Measurements from ENCODE around the gene TBC1D9. TPM values are rescaled to one million over a fixed set of nuclear protein-coding genes. Genes with fewer than 3 reads are reported as not detected.

Gene TBC1D9
- total RNA-seq, 4 donors from 2014 or later, result 13.0 to 79.2 (median 19.1) TPM

DNA sequence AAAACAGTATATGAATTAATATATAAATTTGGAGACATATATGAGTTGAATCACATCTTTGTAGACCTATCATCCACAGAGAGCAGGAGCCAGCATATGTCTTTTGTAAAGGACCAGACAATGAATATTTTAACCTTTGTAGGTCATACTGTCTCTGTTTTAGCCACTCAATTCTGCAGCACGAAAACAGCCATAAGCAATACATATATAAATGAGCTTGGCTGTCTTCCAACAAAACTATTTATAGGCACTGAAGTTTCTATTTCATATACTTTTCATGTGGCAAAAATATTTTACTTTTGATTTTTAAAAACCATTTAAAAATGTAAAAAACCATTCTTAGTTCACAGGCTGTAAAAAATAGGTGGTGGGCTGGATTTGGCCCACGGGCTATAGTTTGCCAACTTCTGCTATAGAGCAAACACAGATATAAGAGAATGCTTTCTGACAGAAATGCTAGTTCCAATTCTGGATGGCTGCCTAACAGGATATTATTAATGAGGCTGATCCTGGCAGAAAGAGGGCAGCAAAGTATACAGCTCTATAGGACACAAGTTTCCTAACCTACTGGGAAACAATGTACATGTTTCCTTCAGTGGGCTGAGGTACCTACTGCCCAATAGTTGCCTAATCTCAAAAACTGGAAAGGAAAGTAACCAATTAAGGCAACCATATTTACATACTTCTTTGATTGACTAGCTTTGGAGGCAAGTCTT lies 129.4 kb downstream of the TBC1D9 start:
- Histone ChIP-seq H3K27ac (no peak overlapping the region), H3K4me3 (no peak overlapping the region), H3K36me3 (peaks cover 0 to 41% (median 0%) of the 10 kb centered on the region in 3 donors), H3K4me1 (no peaks in the 10 kb centered on the region), H3K9me3 (no peaks in the 10 kb centered on the region), H3K27me3 (no peaks in the 10 kb centered on the region)
- no peak for TF ChIP-seq POLR2A (IDR thresholded peaks at IDR 0.05)
- TF ChIP-seq, protein P1, sequence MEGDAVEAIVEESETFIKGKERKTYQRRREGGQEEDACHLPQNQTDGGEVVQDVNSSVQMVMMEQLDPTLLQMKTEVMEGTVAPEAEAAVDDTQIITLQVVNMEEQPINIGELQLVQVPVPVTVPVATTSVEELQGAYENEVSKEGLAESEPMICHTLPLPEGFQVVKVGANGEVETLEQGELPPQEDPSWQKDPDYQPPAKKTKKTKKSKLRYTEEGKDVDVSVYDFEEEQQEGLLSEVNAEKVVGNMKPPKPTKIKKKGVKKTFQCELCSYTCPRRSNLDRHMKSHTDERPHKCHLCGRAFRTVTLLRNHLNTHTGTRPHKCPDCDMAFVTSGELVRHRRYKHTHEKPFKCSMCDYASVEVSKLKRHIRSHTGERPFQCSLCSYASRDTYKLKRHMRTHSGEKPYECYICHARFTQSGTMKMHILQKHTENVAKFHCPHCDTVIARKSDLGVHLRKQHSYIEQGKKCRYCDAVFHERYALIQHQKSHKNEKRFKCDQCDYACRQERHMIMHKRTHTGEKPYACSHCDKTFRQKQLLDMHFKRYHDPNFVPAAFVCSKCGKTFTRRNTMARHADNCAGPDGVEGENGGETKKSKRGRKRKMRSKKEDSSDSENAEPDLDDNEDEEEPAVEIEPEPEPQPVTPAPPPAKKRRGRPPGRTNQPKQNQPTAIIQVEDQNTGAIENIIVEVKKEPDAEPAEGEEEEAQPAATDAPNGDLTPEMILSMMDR (IDR thresholded peaks at IDR 0.05), result peak in 1 of 6 experiments; percentile 12
- DNase-seq, result no peak

DNA sequence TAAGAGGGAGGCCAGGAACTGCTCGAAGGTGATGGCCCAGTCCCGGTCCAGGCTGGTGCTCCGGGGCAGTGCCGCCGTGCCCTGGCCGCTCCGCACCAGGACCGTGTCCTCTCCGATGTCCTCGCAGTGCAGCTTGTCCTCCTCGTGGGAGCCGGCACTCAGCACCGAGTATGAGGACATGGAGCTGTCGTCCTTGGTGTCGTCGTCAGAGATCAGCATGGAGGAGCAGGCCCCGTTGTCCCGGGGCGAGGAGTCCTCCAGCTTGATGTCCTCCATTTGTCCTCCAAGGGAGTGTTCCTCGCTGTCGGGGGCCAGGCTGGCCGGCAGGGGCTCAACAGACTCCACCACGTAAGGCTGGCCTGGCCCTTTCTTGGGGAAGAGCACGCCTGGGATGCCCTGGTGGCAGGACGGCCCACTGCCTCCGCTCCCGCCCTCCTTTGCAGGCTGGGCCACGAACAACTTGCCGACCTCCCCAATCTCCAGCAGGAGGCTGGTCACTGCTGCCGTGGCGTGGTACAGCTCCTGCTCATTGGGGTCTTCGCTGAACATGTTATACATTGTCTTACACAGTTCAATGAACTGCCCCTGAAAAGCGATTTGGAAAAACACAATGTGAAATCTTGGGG lies 133.7 kb downstream of the TBC1D9 start:
- Histone ChIP-seq H3K27ac (no peak overlapping the region), H3K4me1 (no peaks in the 10 kb centered on the region), H3K4me3 (no peak overlapping the region), H3K27me3 (no peaks in the 10 kb centered on the region), H3K9me3 (no peaks in the 10 kb centered on the region), H3K36me3 (peaks cover 0 to 36% (median 0%) of the 10 kb centered on the region in 3 donors)
- no peak for DNase-seq
- TF ChIP-seq POLR2A (IDR thresholded peaks at IDR 0.05), result no peak
- TF ChIP-seq, protein P1 (IDR thresholded peaks at IDR 0.05), result no peak

- Histone ChIP-seq H3K27ac (no peak overlapping the region), H3K27me3 (no peaks in the 10 kb centered on the region), H3K4me1 (no peaks in the 10 kb centered on the region), H3K36me3 (peaks cover 0 to 29% (median 0%) of the 10 kb centered on the region in 3 donors), H3K4me3 (no peak overlapping the region), H3K9me3 (no peaks in the 10 kb centered on the region)
- DNase-seq, result no peak
- TF ChIP-seq POLR2A (IDR thresholded peaks at IDR 0.05), result no peak
Observed at GRCh38 chr4:140621161-140621560, 135.0 kb downstream of the TBC1D9 start.

DNA sequence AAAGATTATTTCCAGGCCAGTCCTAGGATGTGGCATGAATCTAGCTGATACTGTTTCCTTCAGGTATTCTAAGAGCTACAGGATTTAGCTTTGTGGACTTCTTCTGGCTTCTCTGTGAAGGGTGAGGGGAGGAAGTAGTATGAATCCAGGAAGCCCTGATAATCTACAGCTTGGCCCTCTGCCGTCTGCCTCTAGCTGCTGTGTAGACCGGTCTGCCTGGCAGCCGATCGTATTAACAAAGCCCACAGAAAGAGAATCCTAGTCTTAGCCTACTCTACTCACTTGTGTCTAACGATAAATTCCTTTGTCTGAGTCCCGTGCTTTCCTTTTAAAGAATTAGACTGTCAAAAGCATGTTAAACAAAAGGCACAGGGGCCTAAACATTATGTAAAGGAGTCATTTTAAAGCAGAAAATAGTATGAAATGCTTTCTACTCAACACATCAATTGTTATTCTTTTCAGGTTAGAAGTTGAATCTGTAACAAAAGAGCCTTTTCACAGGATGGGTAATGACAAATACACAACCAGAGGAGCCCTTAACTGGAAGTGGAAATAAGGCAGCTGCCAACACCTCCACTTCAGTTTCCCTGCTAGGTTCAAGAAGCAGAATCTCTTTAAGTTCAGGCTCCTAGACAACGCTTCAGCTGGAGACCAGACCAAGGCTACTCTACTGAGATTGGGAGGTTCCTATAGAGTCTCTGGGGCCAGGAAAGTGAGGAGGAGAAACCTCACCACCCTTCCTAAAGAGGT lies 138.5 kb downstream of the TBC1D9 start:
- Histone ChIP-seq H3K4me1 (no peaks in the 10 kb centered on the region), H3K4me3 (no peak overlapping the region), H3K27me3 (no peaks in the 10 kb centered on the region), H3K36me3 (peaks cover 0 to 8% (median 0%) of the 10 kb centered on the region in 3 donors), H3K9me3 (no peaks in the 10 kb centered on the region), H3K27ac (no peak overlapping the region)
- no peak for TF ChIP-seq POLR2A (IDR thresholded peaks at IDR 0.05)
- DNase-seq, result no peak

DNA sequence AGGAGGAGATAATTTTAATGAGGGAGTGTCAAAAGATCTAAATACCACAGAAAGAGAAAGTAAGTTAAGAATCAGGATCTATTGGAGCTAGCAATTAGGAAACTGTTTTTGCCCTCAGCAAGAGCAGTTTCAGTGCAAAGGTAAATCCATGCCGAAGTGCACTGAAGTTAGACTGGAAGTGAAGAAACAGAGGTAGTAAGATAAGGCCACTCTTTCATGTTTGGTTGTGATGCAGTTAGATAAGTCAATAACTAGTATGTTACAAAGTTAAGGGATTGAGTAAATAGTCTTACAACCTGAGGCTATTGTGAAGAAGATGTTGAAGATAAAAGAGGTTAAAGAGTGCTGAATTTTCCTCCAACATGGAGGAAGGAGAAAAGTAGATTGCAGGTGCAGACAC lies 140.7 kb downstream of the TBC1D9 start:
- TF ChIP-seq, protein P1 (IDR thresholded peaks at IDR 0.05), result no peak
- no peak for TF ChIP-seq POLR2A (IDR thresholded peaks at IDR 0.05)
- no peaks in the 10 kb centered on the region for H3K4me1 ChIP-seq
- no peak for DNase-seq
- H3K27me3 ChIP-seq, result no peaks in the 10 kb centered on the region
- no peaks in the 10 kb centered on the region for H3K36me3 ChIP-seq
- H3K9me3 ChIP-seq, result no peaks in the 10 kb centered on the region
- H3K27ac ChIP-seq, result no peak overlapping the region
- H3K4me3 ChIP-seq, result no peak overlapping the region

GRCh38 chr4:140612357-140612756 lies 143.8 kb downstream of the TBC1D9 start:
- Histone ChIP-seq H3K27me3 (no peaks in the 10 kb centered on the region), H3K27ac (no peak overlapping the region), H3K9me3 (no peaks in the 10 kb centered on the region), H3K36me3 (no peaks in the 10 kb centered on the region), H3K4me3 (no peak overlapping the region), H3K4me1 (no peaks in the 10 kb centered on the region)
- DNase-seq, result no peak
- no peak for TF ChIP-seq POLR2A (IDR thresholded peaks at IDR 0.05)
- TF ChIP-seq, protein P1 (IDR thresholded peaks at IDR 0.05), result no peak
